ENCODE data around the gene TRPV4. TPM values are rescaled to one million over a fixed set of nuclear protein-coding genes. Genes with fewer than 3 reads are reported as not detected.

TRPV4 gene
- total and polyA plus RNA-seq, 9 of the 15 experiments (the other 6 are each of a cell fraction or from before 2014, with no cell fraction given): 0.13 TPM; not detected in 8

- peak; percentile 46; the same call in 1 of the 2 replicates for TF ChIP-seq DEAF1 (CRISPR knock-in tag; IDR thresholded peaks at IDR 0.05)
- no peak for TF ChIP-seq CEBPG (CRISPR knock-in tag; IDR thresholded peaks at IDR 0.05)
- no peak for TF ChIP-seq CEBPG (tag; conservative IDR thresholded peaks at IDR 0.05 in 1 of 2, IDR thresholded peaks at IDR 0.05 in 1 of 2)
- TF ChIP-seq CHD4 (IDR thresholded peaks at IDR 0.05; ENCODE audit: insufficient read depth, insufficient replicate concordance, low read depth, low read length, poor library complexity, severe bottlenecking): peak; percentile 97
- no peak for TF ChIP-seq XRCC3 (IDR thresholded peaks at IDR 0.05)
- TF ChIP-seq ZBTB7A (IDR thresholded peaks at IDR 0.05; ENCODE audit: borderline replicate concordance, control insufficient read depth, low read depth, low read length): peak; percentile 56; the same call in 1 of the 2 replicates
- TF ChIP-seq ZBTB17 (CRISPR knock-in tag; IDR thresholded peaks at IDR 0.05): no peak
- TF ChIP-seq SMC3 (conservative IDR thresholded peaks at IDR 0.05; ENCODE audit: insufficient read depth, low read depth, low read length): peak; percentile 56
- no peak for TF ChIP-seq ID3 (CRISPR knock-in tag; IDR thresholded peaks at IDR 0.05)
- peak; percentile 45; the same call in 1 of the 2 replicates for TF ChIP-seq ID3 (tag; IDR thresholded peaks at IDR 0.05)
- TF ChIP-seq MAX (CRISPR knock-in tag; IDR thresholded peaks at IDR 0.05): peak; percentile 54
- no peak for TF ChIP-seq HNRNPL (IDR thresholded peaks at IDR 0.05; ENCODE audit: low read depth, low read length)
- TF ChIP-seq HCFC1 (IDR thresholded peaks at IDR 0.05; ENCODE audit: low read depth, low read length): 0 out of 2 replicates have a peak, but pooled peaks have one; percentile 12
- TF ChIP-seq CBX1 (IDR thresholded peaks at IDR 0.05; ENCODE audit: low read depth): peak; percentile 87
- peak; percentile 97 for TF ChIP-seq ADNP (tag; IDR thresholded peaks at IDR 0.05)
- peak; percentile 49 for TF ChIP-seq ZNF121 (CRISPR knock-in tag; conservative IDR thresholded peaks at IDR 0.05)
- peak; percentile 75; the same call in 1 of the 2 replicates for TF ChIP-seq XRCC5 (IDR thresholded peaks at IDR 0.05; ENCODE audit: low read depth, low read length)
- TF ChIP-seq ESRRA (IDR thresholded peaks at IDR 0.05; ENCODE audit: borderline replicate concordance, low read depth): peak; percentile 83
- TF ChIP-seq GMEB1 (CRISPR knock-in tag; IDR thresholded peaks at IDR 0.05): no peak
- TF ChIP-seq STAG1 (CRISPR knock-in tag; IDR thresholded peaks at IDR 0.05; ENCODE audit: borderline replicate concordance): peak; percentile 74; the same call in 1 of the 2 replicates
- TF ChIP-seq KAT2B (IDR thresholded peaks at IDR 0.05; ENCODE audit: low read depth, low read length): no peak
- TF ChIP-seq SAFB (IDR thresholded peaks at IDR 0.05; ENCODE audit: borderline replicate concordance, low read depth, low read length): peak; percentile 25; the same call in 1 of the 2 replicates
Observed at GRCh38 chr12:109844983-109845823, 12.0 kb upstream of the TRPV4 start (continued).
